SU-DHL-6 (cell line): ENCODE measurements around the gene RPS6KC1.

Experiments used
- H2AFZ ChIP-seq: fragments of 200-600 bp; sonication (generic); 2 replicates; pipeline ENCODE4 v1.6.1; 2014; ENCODE audit warnings: low read depth, mild to moderate bottlenecking, moderate library complexity, mixed read lengths, antibody characterized with exemption, low read length; ENCODE audit not compliant: severe bottlenecking
- H3F3A ChIP-seq: fragments of 200-600 bp; shearing (Covaris generic); 2 replicates; pipeline ENCODE4 v1.6.0; 2016; ENCODE audit warnings: antibody characterized with exemption, mild to moderate bottlenecking; ENCODE audit not compliant: insufficient read depth
- H3K27ac ChIP-seq: fragments of 200-600 bp; sonication (generic); 2 replicates; pipeline ENCODE4 v1.5.1; 2016; ENCODE audit warnings: low read depth, mild to moderate bottlenecking, low read length, moderate library complexity, mixed read lengths
- H3K27me3 ChIP-seq: fragments of 200-600 bp; sonication (generic), shearing (Covaris generic); 2 replicates; pipeline ENCODE4 v1.6.0; 2014; ENCODE audit warnings: mild to moderate bottlenecking, low read length
- H3K36me3 ChIP-seq: fragments of 200-600 bp; sonication (generic); 2 replicates; pipeline ENCODE4 v1.6.1; 2014; ENCODE audit warnings: mild to moderate bottlenecking, low read length, mixed read lengths
- H3K4me2 ChIP-seq: fragments of 300-600, 200-600 bp; shearing (Covaris generic), sonication (generic); 2 replicates; pipeline ENCODE4 v1.6.0; 2014; ENCODE audit warnings: low read length, low read depth, mild to moderate bottlenecking; ENCODE audit not compliant: poor library complexity, severe bottlenecking
- H3K4me3 ChIP-seq: fragments of 200-600 bp; sonication (generic); 2 replicates; pipeline ENCODE4 v1.5.1; 2014; ENCODE audit warnings: antibody characterized with exemption, low read length, mild to moderate bottlenecking, mixed read lengths; ENCODE audit not compliant: insufficient read depth, poor library complexity, severe bottlenecking
- H3K79me2 ChIP-seq: fragments of 200-600 bp; sonication (generic); 2 replicates; pipeline ENCODE4 v1.6.1; 2014; ENCODE audit warnings: mild to moderate bottlenecking, low read length, moderate library complexity; ENCODE audit not compliant: insufficient read depth
- H3K9ac ChIP-seq: fragments of 200-600 bp; sonication (generic); 2 replicates; pipeline ENCODE4 v1.7.0; 2014; ENCODE audit warnings: mild to moderate bottlenecking, low read length
- H3K9me2 ChIP-seq: fragments of 200-600 bp; sonication (generic); replicated peaks from 2 replicates; pipeline ENCODE4 v1.6.1; 2014; ENCODE audit warnings: low read length; ENCODE audit not compliant: insufficient read depth
- H3K9me3 ChIP-seq: fragments of 200-600 bp; sonication (generic); 2 replicates; pipeline ENCODE4 v1.6.1; 2014; ENCODE audit warnings: low read length, mixed read lengths; ENCODE audit not compliant: insufficient read depth
- H4K20me1 ChIP-seq: fragments of 200-600 bp; sonication (generic); 2 replicates; pipeline ENCODE4 v1.6.1; 2014; ENCODE audit warnings: low read depth, mild to moderate bottlenecking, antibody characterized with exemption, low read length, moderate library complexity, mixed read lengths
- EZH2phosphoT487 ChIP-seq: fragments of 200-600 bp; sonication (generic), shearing (Covaris generic); conservative IDR thresholded peaks from 2 replicates; pipeline ENCODE4 v1.6.1; 2018; ENCODE audit warnings: mild to moderate bottlenecking, antibody characterized with exemption, low read length, moderate library complexity, mixed read lengths
- TF ChIP-seq, protein P1 (sequence below): fragments of 200-600 bp; sonication (generic); IDR thresholded peaks from one replicate; pipeline ENCODE4 v1.5.1; 2017; ENCODE audit warnings: antibody characterized with exemption, mild to moderate bottlenecking, low read length, moderate library complexity; ENCODE audit not compliant: insufficient read depth, poor library complexity, severe bottlenecking

RPS6KC1 gene

DNA sequence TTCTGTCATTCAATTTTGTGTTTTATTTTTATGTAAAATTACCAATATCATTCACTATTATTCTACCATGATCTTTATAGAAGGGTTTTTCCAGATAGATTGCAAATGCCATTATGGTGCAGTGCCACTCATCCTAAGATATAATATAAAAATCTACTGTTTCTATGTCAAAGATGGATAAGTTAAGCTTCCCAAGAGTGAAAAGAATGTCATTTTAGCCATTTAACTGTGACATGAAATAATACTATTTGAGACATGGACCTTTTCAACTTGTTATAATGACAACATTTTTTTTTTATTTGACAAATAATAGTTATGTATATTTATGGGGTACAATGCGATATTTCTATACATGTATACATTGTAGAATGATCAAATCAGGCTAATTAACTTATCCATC is 224.3 kb downstream of the RPS6KC1 start:
- Histone ChIP-seq H2AFZ (no peak overlapping the region), H3K9ac (no peak overlapping the region), H3K27me3 (no peaks in the 10 kb centered on the region), H3F3A (no peaks in the 10 kb centered on the region), H3K4me3 (no peak overlapping the region), H3K36me3 (no peaks in the 10 kb centered on the region), H3K9me2 (no peaks in the 10 kb centered on the region), H3K9me3 (no peaks in the 10 kb centered on the region), H4K20me1 (no peaks in the 10 kb centered on the region), H3K4me2 (no peak overlapping the region), H3K79me2 (no peaks in the 10 kb centered on the region), H3K27ac (no peak overlapping the region)
- TF ChIP-seq, protein P1, sequence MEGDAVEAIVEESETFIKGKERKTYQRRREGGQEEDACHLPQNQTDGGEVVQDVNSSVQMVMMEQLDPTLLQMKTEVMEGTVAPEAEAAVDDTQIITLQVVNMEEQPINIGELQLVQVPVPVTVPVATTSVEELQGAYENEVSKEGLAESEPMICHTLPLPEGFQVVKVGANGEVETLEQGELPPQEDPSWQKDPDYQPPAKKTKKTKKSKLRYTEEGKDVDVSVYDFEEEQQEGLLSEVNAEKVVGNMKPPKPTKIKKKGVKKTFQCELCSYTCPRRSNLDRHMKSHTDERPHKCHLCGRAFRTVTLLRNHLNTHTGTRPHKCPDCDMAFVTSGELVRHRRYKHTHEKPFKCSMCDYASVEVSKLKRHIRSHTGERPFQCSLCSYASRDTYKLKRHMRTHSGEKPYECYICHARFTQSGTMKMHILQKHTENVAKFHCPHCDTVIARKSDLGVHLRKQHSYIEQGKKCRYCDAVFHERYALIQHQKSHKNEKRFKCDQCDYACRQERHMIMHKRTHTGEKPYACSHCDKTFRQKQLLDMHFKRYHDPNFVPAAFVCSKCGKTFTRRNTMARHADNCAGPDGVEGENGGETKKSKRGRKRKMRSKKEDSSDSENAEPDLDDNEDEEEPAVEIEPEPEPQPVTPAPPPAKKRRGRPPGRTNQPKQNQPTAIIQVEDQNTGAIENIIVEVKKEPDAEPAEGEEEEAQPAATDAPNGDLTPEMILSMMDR, result no peak
- TF ChIP-seq EZH2phosphoT487, result no peak

DNA sequence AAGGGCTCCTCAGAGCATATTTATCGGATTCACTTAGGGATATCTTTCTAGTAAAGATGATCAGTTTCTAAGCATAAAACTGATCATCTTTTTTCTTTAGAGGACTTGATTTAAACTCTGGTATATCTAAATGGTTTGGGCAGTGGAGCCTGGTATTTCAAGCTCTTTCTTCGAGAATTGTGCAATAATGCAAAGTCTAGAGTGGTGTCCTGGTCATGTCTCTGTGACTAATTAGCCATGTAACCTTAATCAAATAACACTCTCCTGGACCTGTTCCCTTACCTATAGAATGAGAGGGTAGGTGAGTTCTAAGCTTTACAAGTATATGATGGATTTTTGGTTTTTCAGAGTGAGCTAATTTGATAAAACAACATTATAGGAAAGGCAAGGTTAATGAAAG is 225.2 kb downstream of the RPS6KC1 start:
- H4K20me1 ChIP-seq, result no peaks in the 10 kb centered on the region
- no peaks in the 10 kb centered on the region for H3K9me3 ChIP-seq
- H3K36me3 ChIP-seq, result no peaks in the 10 kb centered on the region
- H3K4me3 ChIP-seq, result no peak overlapping the region
- H3K79me2 ChIP-seq, result no peaks in the 10 kb centered on the region
- no peak for TF ChIP-seq EZH2phosphoT487
- TF ChIP-seq, protein P1, result no peak
- no peaks in the 10 kb centered on the region for H3K9me2 ChIP-seq
- H3K4me2 ChIP-seq, result no peak overlapping the region
- no peak overlapping the region for H3K27ac ChIP-seq
- no peaks in the 10 kb centered on the region for H3F3A ChIP-seq
- H3K27me3 ChIP-seq, result no peaks in the 10 kb centered on the region
- H2AFZ ChIP-seq, result no peak overlapping the region
- H3K9ac ChIP-seq, result no peak overlapping the region

DNA sequence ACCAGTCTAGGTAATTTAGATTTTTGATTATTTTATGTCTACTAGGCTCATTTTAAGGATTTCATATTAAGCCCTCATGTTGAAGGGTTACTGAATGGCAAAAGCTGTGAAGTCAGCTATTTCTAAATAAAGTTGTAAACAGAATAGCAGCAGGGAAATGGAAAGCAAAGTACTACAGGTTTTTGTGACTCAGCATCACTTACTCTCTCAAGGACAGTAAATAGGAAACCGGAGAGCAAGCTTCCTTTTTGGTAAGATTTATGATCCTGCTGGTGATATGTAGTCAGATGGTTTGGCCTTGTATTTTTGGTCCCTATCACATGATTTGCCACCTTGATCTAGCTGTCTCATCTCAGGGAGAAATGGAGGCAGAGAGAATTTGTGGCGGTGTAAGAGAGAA is 226.0 kb downstream of the RPS6KC1 start:
- Histone ChIP-seq H2AFZ (no peak overlapping the region), H3K9me2 (no peaks in the 10 kb centered on the region), H3K36me3 (no peaks in the 10 kb centered on the region), H3K27ac (no peak overlapping the region), H3K79me2 (no peaks in the 10 kb centered on the region), H3K27me3 (no peaks in the 10 kb centered on the region), H3K4me2 (no peak overlapping the region), H3K9me3 (no peaks in the 10 kb centered on the region), H3K9ac (no peak overlapping the region), H3K4me3 (no peak overlapping the region), H4K20me1 (no peaks in the 10 kb centered on the region), H3F3A (no peaks in the 10 kb centered on the region)
- TF ChIP-seq, protein P1, result no peak
- no peak for TF ChIP-seq EZH2phosphoT487
